NCI-H2107 treated with DMSO at 0.1 percent for 48 hours (cell line): ENCODE results near the gene KRTAP10-9.
"Not testable (repeated sequence)": the region's sequence is repeated elsewhere in the genome, so short reads cannot be mapped to it uniquely, and the experiment has no call there.

ENCODE experiments used
- DNase-seq: peaks from one replicate; lab custom pipeline; 2025; ENCODE audit not compliant: unreplicated experiment; lab: John Stamatoyannopoulos, UW

Gene KRTAP10-9

GRCh38 chr21:44595524-44595923, 31.4 kb upstream of the KRTAP10-9 start:
- no peak for DNase-seq

DNA sequence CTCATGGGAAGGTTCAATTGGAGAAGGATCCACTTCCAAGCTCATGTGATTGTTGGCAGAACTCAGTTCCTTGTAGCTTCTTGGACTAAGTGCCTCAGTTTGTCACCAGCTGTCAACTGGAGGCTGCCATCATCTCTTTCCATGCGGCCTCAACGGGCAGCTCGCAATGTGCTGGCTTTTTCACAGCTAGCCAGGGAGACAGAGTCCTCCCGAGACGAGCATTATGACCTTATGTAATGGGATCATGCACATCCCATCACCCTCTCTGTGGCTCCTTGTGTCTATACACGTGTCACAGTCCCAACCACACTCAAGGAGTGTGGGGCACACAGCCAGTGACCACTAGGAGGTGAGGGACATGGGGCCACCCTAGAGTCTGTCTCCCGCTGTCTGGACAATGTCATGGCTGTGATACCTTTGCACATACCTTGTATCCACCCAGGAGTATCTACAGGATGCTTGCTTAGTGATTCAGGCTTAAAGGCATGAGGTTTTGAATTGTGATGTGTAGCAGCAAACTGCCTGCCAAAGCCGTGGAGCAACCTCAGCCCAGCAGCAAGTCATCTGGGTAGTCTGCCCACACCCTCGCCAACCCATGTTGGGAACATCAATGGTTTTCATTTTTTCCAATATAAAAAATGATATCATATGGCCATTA, 30.7 kb upstream of the KRTAP10-9 start:
- no peak for DNase-seq

- DNase-seq, result no peak
Measured at GRCh38 chr21:44598061-44598460, 28.8 kb upstream of the KRTAP10-9 start.

DNA sequence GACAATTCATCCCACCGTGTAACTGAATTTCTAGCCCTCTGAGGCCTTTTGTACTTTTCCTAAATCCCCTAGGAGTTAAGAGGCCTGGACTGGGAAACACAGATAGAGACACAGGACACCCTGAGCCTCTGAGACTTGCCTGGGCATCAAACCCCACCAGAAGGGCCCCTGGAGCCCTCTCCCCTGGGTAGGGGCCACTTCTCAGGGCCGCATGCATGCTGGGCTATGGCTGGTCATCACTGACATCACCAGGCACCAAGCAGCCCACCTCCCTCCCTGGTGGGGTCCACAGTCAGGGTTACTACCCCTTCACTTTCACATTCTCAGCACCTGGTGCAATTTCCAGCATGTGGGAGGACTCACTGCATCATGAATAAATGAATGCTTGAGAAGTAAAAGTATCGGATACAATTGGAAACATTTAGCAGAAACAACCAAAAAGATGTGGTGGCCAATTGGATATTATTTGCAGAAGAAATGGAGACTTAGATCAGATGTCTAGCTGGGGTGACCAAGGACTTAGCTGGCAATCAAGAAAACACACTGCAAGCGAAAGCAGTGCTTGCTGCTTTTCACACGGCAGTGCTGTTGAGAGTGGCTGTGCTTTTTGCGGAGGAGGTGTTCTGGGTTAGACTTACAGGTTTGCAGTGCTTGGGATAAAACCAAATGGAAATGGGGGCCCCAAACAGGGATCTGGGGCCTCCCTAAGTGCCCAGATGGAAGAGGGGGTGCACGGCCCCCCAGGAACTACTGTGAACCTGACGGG, 27.4 kb upstream of the KRTAP10-9 start:
- DNase-seq, result no peak

- not testable (repeated sequence) for DNase-seq
Measured at GRCh38 chr21:44600118-44600978, 26.5 kb upstream of the KRTAP10-9 start, which contains the start of gene KRTAP10-7. Gene KRTAP10-7 (plus strand): TSS chr21:44600597. CDS start chr21:44600622, 25 bp downstream.

- DNase-seq, result not testable (repeated sequence)
Measured at GRCh38 chr21:44601091-44601490, 25.8 kb upstream of the KRTAP10-9 start.

DNA sequence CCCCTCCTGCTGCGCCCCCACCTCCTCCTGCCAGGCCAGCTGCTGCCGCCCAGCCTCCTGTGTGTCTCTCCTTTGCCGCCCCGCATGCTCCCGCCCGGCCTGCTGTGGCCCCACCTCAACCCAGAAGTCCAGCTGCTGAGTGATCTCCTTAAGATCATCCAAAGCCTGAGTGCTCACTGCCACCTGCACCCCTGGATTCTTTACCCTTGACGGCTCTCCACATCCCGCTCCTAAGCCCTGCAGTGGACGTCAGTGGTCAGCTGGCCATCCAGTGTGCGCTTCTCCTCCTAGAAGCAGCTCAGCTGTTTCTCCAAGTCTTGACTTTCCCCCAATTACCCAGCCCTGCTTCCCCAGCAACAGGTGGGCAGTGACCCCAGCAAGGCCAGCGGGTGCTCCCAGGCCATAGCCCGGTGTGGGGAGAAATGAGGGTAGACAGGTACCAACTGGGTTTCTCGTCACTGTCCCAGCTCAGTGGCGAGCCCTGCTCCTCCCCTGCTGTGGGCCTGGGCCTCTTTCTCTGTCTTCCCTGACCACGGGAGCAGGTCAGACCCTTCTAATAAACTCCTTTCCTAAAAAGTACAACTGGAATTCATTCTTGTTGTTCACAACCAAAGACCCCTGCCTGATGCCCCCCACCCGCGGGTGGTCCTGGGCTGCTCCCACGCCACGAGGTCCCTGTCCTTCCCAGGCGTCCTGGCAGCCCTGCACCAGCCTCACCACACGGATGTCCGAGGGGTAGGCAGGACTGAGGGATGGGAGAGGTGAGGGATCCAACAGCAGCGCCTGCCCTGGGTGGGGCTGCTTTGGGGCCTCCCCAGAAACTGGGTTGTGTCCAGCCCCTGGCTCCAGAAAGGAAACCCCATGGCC, 25.1 kb upstream of the KRTAP10-9 start:
- DNase-seq, result no peak

GRCh38 chr21:44602463-44602850, 24.4 kb upstream of the KRTAP10-9 start:
- DNase-seq, result no peak

DNA sequence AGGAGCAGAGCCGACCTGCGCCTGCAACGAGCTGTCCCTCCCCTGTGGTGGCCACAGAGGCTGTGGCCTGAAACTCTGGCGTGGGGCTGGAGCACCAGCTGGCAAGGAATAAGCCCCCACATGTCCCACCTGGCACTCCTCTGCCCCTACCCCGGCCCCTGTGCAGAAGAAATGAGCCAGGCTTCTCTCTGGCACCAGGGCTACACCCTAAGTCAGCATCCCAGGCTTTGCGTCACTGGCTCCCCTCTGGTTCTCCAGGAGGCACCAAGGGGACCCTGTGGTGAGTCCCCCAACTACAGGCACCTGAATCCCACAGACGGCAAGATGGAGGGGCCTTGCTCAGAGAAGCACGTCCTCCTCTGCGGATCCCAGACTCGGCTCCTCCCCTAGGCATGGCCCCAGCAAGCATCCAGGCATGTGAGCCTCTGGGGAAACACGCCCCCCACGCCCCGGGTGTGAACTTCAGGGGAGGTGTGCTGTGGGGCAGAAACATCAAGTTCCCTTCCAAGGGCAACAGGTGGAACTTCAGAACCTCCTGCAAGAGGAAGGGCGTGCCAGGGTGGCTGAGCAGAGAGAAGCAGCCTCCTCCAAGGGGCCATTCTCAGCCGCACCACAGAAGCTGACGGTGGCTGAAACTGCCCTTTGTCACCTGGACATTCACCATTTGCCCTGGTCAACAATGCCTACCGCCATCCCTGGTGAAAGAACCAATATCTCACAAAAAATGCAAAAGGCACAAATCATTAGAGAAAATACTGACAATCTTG, 23.6 kb upstream of the KRTAP10-9 start:
- DNase-seq, result no peak

DNA sequence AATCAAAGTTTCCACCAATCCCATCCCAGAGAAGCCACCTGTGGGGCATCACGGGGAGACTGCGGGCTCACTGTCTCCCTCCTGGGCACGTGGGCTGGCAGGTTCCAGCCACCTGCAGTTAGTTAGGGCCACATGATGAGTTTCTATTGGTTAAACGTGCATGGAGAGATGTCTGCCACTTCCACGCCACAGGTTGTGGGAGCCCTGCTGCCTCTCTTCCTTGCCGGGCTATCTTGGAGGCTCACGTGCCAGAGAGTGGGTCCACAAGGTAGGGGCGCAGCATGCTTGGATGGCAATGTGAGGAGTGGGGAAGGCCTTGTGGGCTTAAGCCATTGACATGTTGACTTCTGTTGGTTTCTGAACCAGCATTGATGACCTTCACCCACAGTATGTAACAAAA, 23.0 kb upstream of the KRTAP10-9 start:
- DNase-seq, result no peak

DNA sequence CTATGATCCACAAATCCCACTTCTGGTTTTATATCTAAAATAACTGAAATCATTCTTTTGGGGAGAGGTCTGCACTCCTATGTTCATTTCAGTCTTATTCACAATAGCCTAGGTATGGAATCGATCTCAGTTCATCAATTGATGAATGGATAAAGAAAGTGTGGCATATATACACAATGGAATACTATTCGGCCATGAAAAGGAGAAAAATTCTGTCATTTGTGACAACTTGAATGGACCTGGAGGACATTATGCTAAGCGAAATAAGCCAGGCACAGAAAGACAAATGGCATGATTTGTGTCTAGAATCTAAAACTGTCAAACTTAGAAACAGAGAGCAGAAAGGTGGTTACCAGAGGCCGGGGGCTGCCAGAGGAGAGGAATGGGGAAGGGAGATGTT, 20.4 kb upstream of the KRTAP10-9 start:
- no peak for DNase-seq

DNA sequence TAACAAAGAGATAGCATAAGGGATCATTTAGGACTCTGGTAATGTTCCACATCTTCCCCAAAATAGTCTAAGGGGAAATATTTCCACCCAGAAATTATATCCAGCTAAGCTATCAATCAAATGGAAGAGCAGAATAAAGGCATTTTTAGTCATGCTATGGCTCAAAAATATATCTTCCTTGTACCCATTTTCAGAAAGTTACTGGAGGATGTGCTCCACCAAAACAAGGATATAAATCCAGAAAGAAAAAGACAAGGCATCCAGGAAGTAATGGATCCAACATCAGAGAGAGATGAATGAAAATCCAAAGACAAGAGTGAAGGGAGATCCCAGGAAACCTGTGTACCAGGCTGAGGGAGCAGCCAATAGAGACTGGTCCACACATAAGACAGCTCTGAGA, 17.7 kb upstream of the KRTAP10-9 start:
- no peak for DNase-seq

- DNase-seq, result not testable (repeated sequence)
Measured at GRCh38 chr21:44610157-44610843, 16.6 kb upstream of the KRTAP10-9 start.

DNA sequence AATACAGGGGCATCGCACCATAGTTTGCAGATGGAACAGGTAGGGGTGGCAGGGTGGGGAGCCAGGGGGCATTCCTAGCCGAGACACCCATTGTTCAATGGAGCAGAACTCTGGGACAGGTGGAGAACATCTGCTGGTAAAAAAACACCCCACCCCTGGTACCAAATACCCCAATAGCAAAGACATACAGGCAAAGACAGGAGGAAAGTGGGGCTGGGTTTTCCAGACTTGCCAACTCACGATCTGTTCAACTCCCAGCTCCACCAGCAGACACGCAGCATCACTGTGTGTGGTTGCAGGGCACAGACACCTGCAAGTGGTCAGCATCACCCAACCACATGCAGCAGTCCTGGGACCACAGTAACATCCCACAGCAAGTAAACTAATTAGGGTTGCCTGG, 15.3 kb upstream of the KRTAP10-9 start:
- no peak for DNase-seq

- no peak for DNase-seq
Measured at GRCh38 chr21:44612029-44612486, 14.8 kb upstream of the KRTAP10-9 start, which contains the start of gene KRTAP10-8. Gene KRTAP10-8 (plus strand): TSS chr21:44612079. CDS start chr21:44612101, 22 bp downstream.

DNA sequence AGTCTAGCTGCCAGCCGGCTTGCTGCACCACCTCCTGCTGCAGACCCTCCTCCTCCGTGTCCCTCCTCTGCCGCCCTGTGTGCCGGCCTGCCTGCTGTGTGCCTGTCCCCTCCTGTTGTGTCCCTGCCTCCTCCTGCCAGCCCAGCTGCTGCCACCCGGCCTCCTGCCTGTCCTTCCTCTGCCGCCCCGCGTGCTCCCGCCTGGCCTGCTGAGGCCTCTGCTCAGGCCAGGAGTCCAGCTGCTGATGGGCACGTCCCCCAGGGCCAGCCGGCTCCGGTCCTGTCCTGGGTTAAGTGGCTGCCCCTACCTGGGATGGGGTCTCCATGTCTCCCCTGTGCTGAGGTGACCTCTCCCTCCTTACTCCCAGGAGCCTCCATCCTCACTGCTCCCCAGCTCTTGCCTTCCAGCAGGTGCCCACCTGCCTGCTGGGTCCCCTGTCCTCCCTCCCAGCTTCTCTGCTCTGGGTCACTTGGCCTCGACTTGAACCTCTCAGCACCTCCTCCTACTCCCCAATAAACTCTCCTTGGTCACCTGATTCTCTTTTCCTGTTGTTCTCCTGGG, 14.1 kb upstream of the KRTAP10-9 start:
- DNase-seq, result no peak

DNA sequence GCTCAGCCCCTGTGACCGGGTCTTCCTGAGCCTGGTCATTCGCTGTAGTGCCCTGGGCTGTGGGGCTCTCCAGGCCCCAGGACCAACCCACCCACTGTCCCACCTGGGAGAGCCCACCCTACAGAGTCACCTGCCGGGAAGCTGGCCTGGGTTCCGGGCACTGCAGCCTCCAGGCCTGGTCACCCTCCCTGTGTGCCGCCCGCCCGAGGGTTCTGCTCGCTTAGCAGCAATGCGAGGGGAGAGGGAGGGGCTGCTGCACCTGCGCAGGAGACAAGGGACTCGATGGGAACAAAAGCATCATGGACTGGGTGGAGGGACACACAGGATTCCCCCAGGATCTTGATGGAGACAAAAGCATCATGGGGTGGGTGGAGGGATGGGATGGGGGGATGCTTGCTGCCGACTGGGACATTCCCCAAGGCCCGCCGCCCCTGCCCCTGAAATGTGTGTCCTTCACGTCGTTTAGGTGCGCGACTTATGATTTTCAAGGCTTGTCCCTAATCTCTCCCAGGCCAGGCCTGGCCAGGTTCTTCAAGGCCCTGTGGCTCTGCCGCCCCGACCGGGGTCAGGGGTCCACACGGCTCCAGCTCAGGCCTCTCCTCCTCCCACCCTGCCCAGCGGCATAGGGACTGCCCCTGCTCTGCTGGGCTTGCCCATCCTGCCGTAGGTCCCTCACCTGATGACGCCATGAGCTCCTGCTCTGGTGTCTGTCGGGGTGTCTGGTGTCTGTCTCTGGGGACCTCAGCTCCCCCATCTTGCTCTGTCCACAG, 13.3 kb upstream of the KRTAP10-9 start:
- no peak for DNase-seq

- no peak for DNase-seq
Measured at GRCh38 chr21:44614161-44614631, 12.7 kb upstream of the KRTAP10-9 start.
